Measurements from ENCODE around the gene TM9SF2. TPM values are rescaled to one million over a fixed set of nuclear protein-coding genes. Genes with fewer than 3 reads are reported as not detected.

TM9SF2 gene
- total RNA-seq, 1 experiment from 2014 or later = 84.0 TPM

DNA sequence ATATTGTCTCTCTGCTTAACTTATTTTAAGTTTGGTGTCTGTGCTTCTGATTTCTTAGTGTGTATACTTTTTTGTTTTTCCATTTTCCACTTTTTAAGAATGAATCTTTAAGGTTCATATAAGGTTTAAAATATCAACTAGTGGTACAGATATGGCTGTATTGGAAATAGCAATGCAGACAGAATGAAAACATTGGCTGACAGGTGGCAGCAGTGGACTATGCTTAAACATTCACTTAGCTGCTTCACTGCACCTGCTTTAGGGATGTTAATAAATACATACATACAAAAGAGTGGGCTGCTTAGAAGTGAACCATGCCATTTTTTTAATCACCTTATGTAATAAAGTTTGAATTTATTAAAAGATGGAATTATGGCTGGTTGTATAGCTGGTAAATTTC, 27.3 kb downstream of the TM9SF2 start:
- ChIA-PET CTCF (no interaction called here), POLR2A (no interaction called here)
- Mint-ChIP-seq H3K36me3 (peaks cover 33% of the 10 kb centered on the region), H3K4me1 (peaks cover 6% of the 10 kb centered on the region), H3K27me3 (ENCODE audit: low read depth) (no peaks in the 10 kb centered on the region), H3K4me3 (no peak overlapping the region), H3K9me3 (no peaks in the 10 kb centered on the region), H3K27ac (no peak overlapping the region)
- no peak for DNase-seq (ENCODE audit: low spot score)
- no peak for TF ChIP-seq TEAD1 (CRISPR knock-in tag; IDR thresholded peaks at IDR 0.05)
- no peak for TF ChIP-seq PRRX2 (CRISPR knock-in tag; IDR thresholded peaks at IDR 0.05)
- TF ChIP-seq, protein P1, sequence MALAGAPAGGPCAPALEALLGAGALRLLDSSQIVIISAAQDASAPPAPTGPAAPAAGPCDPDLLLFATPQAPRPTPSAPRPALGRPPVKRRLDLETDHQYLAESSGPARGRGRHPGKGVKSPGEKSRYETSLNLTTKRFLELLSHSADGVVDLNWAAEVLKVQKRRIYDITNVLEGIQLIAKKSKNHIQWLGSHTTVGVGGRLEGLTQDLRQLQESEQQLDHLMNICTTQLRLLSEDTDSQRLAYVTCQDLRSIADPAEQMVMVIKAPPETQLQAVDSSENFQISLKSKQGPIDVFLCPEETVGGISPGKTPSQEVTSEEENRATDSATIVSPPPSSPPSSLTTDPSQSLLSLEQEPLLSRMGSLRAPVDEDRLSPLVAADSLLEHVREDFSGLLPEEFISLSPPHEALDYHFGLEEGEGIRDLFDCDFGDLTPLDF (CRISPR knock-in tag; IDR thresholded peaks at IDR 0.05) = no peak
- TF ChIP-seq, protein P2, sequence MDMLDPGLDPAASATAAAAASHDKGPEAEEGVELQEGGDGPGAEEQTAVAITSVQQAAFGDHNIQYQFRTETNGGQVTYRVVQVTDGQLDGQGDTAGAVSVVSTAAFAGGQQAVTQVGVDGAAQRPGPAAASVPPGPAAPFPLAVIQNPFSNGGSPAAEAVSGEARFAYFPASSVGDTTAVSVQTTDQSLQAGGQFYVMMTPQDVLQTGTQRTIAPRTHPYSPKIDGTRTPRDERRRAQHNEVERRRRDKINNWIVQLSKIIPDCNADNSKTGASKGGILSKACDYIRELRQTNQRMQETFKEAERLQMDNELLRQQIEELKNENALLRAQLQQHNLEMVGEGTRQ (CRISPR knock-in tag; IDR thresholded peaks at IDR 0.05) = no peak
- no peak for TF ChIP-seq ZNF671 (CRISPR knock-in tag; IDR thresholded peaks at IDR 0.05)
- TF ChIP-seq JAZF1 (CRISPR knock-in tag; IDR thresholded peaks at IDR 0.05) = no peak
- TF ChIP-seq EMX1 (CRISPR knock-in tag; IDR thresholded peaks at IDR 0.05) = no peak
- no peak for TF ChIP-seq OVOL2 (CRISPR knock-in tag; IDR thresholded peaks at IDR 0.05; ENCODE audit: borderline replicate concordance)
- no peak for TF ChIP-seq NFE2L1 (CRISPR knock-in tag; IDR thresholded peaks at IDR 0.05)
- TF ChIP-seq JUN (CRISPR knock-in tag; IDR thresholded peaks at IDR 0.05) = no peak
- TF ChIP-seq NFYB (CRISPR knock-in tag; conservative IDR thresholded peaks at IDR 0.05; ENCODE audit: low read depth) = no peak
- TF ChIP-seq ATF1 (CRISPR knock-in tag; IDR thresholded peaks at IDR 0.05) = no peak
- TF ChIP-seq KAT7 (CRISPR knock-in tag; IDR thresholded peaks at IDR 0.05; ENCODE audit: borderline replicate concordance) = no peak
- TF ChIP-seq, protein P3, sequence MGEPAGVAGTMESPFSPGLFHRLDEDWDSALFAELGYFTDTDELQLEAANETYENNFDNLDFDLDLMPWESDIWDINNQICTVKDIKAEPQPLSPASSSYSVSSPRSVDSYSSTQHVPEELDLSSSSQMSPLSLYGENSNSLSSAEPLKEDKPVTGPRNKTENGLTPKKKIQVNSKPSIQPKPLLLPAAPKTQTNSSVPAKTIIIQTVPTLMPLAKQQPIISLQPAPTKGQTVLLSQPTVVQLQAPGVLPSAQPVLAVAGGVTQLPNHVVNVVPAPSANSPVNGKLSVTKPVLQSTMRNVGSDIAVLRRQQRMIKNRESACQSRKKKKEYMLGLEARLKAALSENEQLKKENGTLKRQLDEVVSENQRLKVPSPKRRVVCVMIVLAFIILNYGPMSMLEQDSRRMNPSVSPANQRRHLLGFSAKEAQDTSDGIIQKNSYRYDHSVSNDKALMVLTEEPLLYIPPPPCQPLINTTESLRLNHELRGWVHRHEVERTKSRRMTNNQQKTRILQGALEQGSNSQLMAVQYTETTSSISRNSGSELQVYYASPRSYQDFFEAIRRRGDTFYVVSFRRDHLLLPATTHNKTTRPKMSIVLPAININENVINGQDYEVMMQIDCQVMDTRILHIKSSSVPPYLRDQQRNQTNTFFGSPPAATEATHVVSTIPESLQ (CRISPR knock-in tag; IDR thresholded peaks at IDR 0.05) = no peak
- no peak for TF ChIP-seq RELA (CRISPR knock-in tag; IDR thresholded peaks at IDR 0.05; ENCODE audit: borderline replicate concordance)
- TF ChIP-seq ZNF263 (CRISPR knock-in tag; IDR thresholded peaks at IDR 0.05; ENCODE audit: low read depth) = no peak
- no peak for TF ChIP-seq ESRRA (CRISPR knock-in tag; IDR thresholded peaks at IDR 0.05; ENCODE audit: borderline replicate concordance)
- no peak for TF ChIP-seq SMAD4 (CRISPR knock-in tag; IDR thresholded peaks at IDR 0.05)
- no peak for ATAC-seq

DNA sequence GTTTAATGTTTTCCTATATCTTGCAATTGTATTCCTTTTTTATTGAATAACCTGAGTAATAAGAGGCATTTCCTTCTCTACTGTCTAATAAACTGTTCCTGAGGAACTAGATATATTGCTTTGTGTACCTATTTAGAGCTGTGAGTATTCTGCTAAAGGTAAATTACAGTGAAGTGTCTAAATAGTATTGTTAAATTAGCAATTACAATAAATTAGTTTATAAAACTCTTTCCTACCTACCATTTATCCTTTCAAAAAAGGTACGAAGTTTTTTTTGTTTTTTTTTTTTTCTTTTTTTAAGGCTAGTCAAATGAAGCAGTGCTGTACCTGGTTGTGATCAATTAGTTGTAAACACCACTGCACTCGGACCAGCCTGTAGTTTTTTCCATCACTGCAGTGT, 34.8 kb downstream of the TM9SF2 start:
- no peak overlapping the region for H3K4me3 Mint-ChIP-seq
- TF ChIP-seq, protein P4, sequence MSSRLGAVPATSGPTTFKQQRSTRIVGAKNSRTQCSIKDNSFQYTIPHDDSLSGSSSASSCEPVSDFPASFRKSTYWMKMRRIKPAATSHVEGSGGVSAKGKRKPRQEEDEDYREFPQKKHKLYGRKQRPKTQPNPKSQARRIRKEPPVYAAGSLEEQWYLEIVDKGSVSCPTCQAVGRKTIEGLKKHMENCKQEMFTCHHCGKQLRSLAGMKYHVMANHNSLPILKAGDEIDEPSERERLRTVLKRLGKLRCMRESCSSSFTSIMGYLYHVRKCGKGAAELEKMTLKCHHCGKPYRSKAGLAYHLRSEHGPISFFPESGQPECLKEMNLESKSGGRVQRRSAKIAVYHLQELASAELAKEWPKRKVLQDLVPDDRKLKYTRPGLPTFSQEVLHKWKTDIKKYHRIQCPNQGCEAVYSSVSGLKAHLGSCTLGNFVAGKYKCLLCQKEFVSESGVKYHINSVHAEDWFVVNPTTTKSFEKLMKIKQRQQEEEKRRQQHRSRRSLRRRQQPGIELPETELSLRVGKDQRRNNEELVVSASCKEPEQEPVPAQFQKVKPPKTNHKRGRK (CRISPR knock-in tag; IDR thresholded peaks at IDR 0.05; ENCODE audit: borderline replicate concordance) = no peak
- TF ChIP-seq, protein P3 (CRISPR knock-in tag; IDR thresholded peaks at IDR 0.05) = no peak
- peaks cover 6% of the 10 kb centered on the region for H3K4me1 Mint-ChIP-seq
- H3K9me3 Mint-ChIP-seq = no peaks in the 10 kb centered on the region
- H3K27ac Mint-ChIP-seq = no peak overlapping the region
- ChIA-PET CTCF (no interaction called here), POLR2A (no interaction called here)
- ATAC-seq (no peak), DNase-seq (ENCODE audit: low spot score) (no peak)
- H3K36me3 Mint-ChIP-seq = peaks cover 30% of the 10 kb centered on the region
- H3K27me3 Mint-ChIP-seq (ENCODE audit: low read depth) = no peaks in the 10 kb centered on the region

Measured in WTC11 (cell line).